GM18519 (cell line): ENCODE data around the gene NOTCH2.
"Not testable (repeated sequence)": the region's sequence is repeated elsewhere in the genome, so short reads cannot be mapped to it uniquely, and the experiment has no call there.

Experiments used
- ATAC-seq: cut with Tn5 transposase; IDR thresholded peaks from one replicate; pipeline ENCODE4 v1.9.1; 2021; ENCODE audit warnings: mild to moderate bottlenecking, moderate library complexity; ENCODE audit not compliant: unreplicated experiment, low FRiP score

Gene NOTCH2

DNA sequence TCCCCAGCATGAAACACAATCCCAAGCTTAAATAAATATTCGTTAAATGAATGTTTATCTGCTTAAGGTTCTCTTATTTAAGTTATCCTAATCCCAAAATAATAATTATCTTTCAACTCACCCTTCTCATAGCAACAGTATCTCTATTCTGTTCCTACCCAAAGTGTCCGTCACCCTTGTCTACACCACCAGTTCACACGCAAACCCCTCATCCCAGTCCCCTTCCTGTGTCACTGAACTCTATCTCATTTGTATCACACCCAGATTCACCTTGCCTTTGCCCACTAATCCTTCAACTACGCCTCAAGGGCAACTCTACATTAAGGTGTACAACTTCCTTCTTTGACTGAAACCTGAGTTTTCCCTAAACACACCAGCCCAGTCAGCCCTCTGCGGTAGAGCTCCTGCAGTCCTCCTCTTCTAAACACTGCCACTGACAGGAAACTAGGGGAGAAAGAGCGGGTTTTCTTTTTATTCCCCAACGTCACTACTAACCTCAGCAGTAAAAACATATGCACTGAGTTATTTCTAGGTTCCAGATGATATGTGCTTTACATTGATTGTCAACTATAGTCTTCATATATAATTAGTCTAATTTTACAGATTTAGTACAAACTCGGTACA lies 92.2 kb downstream of the NOTCH2 start:
- ATAC-seq, result not testable (repeated sequence)

- ATAC-seq, result not testable (repeated sequence)
Observed at GRCh38 chr1:119975582-119976254, 93.7 kb downstream of the NOTCH2 start.

DNA sequence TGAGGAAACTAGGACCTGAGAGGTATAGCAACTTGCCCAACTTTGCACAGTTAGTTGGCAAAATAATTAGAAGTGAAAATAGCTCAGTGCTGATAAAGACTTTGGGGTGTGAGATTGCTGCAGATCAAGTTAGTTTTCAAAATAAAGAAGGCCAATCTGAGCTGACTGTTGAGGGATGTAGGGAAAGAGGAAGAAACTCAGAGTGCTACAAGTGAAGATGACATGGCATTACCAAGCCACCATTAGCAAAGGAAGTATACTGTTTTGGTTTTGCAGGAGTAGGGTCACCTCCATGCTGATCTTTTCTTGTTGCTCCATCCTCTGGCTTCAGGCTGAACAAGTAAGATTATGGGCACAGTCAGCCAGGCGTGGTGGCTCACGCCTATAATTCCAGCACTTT lies 94.5 kb downstream of the NOTCH2 start:
- ATAC-seq, result no peak

GRCh38 chr1:119974013-119974412 lies 95.4 kb downstream of the NOTCH2 start:
- no peak for ATAC-seq

DNA sequence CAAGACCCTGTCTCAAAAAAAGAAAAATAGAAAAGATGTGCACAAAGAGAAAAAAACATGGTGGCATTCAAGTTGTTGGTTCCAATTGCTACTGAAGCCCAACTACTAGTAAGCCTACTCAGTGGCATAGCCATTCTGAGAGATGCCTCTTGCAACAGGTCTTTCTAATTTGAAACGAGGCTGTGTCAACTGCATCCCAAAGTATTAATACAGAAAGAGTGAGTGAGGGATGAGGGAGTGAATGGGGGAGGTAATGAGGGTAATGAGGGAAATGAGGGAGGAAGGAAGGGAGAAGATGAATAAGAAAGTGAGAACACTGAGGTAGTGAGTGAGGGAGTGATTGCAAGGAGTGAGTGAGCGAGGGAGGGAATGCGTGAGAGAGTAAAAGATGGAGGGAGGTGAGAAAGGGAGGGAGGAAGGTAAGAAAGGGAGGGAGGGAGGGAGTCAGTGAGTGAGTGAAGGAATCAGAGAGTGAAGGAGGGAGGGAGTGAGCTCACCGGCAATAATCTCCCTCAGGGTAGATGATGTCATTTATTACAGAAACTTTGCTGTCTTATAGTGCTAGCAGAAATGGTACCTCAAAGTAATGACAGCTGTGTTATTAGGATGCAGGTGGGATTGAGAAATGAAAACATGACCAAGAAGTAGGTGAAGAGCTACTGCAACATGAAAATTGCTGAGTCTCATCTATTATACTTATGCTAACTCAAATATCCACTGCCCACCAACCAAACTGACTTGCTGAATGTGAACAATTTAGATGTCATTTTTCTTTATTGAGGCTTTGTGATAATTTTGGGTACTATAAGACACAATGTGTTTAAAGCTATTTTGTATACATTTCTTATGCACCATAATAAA lies 97.5 kb downstream of the NOTCH2 start:
- no peak for ATAC-seq

- no peak for ATAC-seq
Observed at GRCh38 chr1:119968601-119969000, 100.9 kb downstream of the NOTCH2 start.

DNA sequence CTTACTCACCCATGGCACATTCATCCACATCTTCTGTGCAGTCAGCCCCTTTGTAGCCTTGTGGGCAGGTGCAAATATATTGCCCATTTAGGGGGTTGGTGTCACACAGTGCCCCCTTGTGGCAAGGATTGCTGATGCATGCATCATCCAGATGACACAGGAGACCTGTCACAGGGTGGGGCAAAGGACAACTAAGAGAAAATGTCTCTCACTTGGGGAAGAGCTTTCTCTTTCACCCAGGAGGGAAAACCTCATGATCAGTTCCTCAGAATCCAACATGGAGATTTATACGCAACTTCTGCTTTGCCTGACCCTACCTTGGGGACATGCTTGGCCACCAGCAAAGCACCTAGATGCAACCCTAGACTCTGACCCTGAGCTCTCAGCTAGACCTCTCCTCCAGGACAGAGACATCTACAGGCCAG lies 101.4 kb downstream of the NOTCH2 start:
- peak; percentile 82 for ATAC-seq

- no peak for ATAC-seq
Observed at GRCh38 chr1:119966681-119967080, 102.8 kb downstream of the NOTCH2 start.

DNA sequence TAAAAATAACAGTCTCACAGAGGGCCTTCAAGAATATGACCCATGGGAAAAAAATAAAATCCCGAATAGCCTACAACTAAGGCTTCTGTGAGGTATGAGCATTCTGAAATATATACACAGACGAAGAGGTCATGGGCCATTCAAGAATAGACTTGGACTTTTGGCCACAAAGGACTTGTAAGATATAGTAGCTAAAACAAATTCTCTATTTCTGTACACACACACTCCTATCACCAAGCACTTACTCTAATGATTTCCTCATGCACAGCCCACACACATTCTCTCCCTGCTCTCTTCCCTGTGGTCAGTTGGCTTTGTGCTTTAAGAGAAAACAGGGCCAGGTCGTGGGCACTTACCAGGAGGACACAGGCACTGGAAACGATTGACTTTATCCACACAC lies 103.4 kb downstream of the NOTCH2 start:
- ATAC-seq, result no peak

GRCh38 chr1:119964673-119965363 lies 104.6 kb downstream of the NOTCH2 start:
- ATAC-seq, result no peak

- no peak for ATAC-seq
Observed at GRCh38 chr1:119962296-119962968, 107.0 kb downstream of the NOTCH2 start.

- ATAC-seq, result no peak
Observed at GRCh38 chr1:119960501-119960900, 109.0 kb downstream of the NOTCH2 start.

DNA sequence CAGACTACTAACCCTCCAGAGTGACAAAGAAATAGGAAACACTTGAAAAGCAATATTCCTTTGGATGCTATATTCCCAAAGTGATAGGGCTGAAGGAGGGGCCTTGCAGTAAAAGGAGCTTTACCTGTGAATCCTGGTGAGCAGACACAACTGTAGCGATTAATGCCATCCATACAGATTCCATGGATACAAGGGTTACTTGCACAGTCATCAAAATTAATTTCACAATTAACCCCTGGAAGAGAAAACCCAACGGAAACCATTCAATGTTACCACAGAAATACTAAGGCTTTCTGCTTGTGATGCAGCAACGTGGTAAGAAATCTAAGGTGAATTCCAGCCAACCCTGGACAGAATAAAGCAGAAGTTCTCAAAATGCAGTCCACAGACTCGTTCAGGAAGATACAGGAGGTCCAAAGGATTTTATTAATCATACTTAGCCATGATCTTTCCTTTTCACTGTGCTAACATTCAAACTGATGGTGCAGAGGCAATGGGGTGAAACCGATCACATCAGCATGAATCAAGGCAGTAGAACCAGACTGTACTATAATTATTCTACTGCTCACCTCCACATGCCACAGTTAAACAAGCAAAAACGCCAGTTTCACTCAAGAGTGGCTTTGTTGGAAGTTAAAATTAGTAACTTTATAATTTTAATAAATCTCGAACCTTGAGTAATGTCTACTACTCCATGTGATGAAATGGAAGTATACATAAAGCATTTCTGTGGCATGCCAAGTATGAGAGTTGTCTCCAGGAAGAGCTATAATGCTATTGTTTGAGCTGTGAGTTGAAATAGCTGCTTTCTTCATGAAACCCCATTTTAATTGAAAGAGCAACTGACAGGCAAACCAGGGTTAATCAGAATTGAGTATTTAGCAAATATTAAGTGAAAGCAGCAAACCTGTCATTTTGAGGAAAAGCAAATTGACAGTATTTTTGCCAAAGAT lies 109.9 kb downstream of the NOTCH2 start:
- ATAC-seq, result no peak

DNA sequence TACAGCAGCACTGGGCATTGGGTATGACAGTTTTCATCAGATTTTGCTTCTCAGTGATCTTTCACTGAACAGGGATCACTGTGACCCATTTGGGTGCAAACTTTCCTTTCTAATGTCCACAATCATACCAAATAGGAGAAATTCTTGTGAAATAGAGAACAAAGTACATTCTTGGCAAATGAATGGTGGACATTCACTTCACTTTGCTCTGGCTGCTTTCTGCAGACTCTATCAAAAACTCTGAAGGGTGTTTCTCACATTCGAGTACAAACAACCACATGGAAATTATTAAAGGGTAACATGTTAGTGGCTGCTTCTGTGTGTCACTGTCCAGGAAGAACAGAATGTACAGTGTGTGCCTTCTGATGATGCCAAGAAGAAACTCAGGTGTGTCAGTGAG lies 111.2 kb downstream of the NOTCH2 start:
- no peak for ATAC-seq

- no peak for ATAC-seq
Observed at GRCh38 chr1:119956306-119956705, 113.2 kb downstream of the NOTCH2 start.

DNA sequence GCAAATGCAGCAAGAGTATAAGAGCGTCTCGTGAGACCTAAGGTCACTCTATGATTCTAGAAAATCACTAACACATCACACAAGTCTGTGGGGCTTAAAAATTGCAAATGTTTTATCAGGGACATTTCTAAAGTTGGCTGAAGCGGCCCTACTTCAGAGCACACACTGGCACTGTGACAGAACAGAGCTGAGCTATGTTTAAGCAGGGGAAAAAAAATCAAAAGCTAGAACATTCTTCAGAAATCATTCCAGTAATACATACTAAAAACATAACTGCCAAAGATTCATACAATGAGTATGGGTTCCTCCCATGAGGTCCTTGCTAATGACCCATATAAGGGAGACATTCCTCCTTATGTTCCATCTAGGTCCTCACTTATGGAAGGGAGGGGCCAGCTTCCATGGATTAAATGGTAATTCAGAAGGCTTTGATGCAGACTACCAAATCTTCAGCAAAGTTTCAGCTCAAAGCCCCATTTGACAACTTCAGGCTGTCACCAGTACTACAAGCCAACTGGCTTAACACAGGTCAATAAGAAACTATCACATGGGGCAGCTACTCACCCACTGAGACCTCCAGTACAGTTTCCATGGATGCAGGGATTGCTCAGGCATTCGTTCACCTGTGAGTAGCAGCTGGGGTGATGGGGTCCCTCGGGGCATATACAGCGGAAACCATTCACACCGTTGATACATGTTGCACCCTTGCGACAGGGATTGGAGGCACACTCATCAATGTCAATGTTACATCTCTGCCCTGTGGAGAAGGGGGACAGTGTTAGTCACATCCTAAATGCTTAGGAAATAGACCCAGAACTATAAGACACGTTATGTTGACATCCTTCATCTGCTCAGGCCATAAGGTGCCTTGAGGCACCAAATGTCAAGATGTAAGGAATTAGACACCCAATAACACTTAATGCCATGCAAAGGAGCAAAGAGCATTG lies 114.7 kb downstream of the NOTCH2 start:
- no peak for ATAC-seq

DNA sequence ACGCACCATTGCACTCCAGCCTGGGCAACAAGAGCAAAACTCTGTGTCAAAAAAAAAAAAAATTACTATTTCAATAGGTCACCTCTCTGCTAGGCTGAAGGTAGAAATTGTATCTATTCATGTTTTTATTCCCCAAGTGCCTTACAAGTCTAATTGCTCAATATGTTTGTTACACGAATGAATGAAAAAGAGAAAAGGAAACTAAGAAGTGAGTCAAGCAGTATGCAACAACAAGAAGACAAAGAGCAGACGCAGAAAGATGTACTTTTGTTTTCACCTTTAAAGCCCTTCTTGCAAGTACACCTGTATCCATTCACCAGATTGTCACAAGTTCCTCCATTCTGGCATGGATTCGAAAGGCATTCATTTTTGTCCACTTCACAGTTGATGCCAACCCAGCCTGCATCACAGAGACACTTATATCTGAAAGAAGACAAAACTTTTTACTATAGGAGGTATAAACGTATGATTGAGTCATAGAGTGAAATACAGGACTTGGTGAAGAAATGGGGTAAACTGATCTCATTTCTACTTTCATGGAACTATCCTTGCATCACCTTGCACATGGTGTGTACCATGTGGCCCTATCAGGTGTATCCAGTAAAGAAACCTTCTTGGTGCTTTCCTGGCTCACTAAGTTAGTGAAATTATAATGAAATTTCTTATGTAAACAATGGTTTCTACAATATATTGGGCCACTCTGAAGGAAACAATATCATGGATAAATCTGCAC lies 116.0 kb downstream of the NOTCH2 start:
- no peak for ATAC-seq
